HG03354 (cell line): ENCODE measurements around the gene ANGPTL4.
A peak's percentile ranks its signal among the peaks of the same experiment; 100 is the strongest.
"Not testable (repeated sequence)": the region's sequence is repeated elsewhere in the genome, so short reads cannot be mapped to it uniquely, and the experiment has no call there.

Experiments used
- ATAC-seq: cut with Tn5 transposase; IDR thresholded peaks from one replicate; pipeline ENCODE4 v1.9.1; 2021; ENCODE audit warnings: mild to moderate bottlenecking; ENCODE audit not compliant: unreplicated experiment, poor library complexity, severe bottlenecking

ANGPTL4 gene

DNA sequence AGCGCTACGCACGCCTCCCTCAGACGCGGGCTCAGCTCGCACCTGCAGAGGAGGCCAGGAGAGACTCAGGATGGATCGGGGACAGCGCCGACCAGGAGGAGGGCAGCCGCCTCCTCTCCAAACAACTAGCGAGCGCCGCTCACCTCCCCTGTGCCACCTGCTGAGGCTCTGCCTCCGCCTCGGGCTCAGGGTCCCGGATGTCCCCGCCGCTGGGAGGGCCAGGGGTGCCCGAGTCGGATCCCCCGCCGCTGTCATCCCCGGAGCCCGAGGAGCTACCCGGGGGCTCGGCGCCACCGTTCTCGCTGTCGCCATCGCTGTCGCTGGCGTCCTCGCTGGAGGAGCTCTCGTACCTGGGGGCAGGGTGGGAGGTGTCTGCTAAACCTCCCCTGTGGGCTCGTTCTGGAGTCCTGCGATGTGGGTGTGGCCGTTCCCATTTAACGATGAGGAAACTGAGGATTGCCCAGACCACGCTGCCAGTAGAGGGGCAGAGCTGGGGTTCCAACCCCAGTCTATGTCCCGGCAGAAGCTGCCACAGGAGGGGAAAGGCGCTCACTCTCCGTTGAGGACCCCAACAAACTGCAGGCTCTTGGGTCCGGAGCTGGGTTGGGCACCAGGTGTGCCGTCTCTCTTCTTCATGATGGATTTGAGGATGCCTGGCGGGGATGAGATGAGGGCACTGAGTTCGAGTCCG, 30.0 kb upstream of the ANGPTL4 start:
- no peak for ATAC-seq

DNA sequence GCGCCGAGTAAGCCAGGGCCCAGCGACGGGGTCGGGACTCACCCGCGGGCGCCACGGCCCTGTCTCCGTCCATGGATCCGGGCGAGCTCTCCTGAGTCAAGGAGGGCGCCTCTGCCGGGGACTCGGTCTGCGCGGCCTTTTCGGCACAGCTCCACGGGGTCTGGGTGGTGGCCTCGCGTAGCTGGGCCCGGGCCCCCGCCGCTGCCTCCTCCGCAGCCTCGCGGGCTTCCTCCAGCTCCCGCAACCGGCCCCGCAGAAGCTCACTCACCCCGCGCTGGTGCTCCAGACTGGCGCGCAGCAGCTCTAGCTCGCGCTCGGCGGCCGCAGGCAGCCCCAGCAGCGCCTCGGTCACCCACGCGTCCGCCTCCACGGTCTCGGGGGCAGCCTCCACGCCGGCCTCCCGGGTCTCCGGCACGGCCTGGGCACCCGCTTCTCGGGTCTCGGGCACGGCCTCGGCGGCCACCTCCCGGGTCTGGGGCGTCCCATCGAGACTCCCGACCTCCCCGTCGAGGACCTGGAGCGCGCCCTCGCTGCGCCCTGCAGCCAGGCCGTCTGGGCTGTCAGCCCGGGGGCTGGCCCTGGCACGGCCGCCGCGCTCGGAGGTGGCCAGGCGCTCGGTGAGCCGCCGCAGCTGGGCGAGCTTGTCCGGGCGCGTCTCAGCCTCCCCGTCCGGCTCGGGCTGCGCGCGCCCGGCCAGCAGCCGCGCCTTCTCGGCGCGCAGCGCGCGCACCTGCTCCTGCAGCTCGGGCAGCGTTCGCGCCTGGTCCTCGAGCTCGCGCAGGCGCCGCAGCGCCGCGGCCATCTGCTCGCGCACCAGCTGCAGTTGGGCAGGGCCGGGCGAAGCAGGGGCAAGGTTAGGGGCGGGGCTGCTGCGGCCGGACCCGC, 29.3 kb upstream of the ANGPTL4 start:
- no peak for ATAC-seq

GRCh38 chr19:8335343-8336071, 28.4 kb upstream of the ANGPTL4 start:
- no peak for ATAC-seq

DNA sequence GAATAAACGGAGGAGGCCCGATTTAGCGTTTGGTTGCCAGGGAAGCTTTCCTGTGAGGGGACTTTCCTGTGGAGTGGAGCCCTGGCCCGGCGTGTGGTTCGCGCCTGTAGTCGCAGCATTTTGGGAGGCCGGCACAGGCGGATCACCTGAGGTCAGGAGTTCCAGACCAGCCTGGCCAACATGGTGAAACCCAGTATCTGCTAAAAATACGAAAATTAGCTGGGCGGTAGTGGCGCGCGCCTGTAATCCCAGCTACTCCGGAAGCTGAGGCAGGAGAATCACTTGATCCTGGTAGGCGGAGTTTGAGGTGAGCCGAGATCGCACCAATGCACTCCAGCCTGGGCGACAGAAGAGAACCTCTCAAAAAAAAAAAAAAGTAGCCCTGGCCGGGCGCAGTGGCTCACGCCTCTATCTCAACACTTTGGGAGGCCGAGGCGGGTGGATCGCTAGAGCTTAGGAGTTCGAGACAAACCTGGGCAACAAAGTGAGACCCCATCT, 27.8 kb upstream of the ANGPTL4 start:
- no peak for ATAC-seq

- ATAC-seq = no peak
These were observed 27.3 kb upstream of the ANGPTL4 start for GRCh38 chr19:8336660-8337059.

GRCh38 chr19:8337728-8338127, 26.2 kb upstream of the ANGPTL4 start:
- ATAC-seq = no peak

- ATAC-seq = no peak
These were observed 25.1 kb upstream of the ANGPTL4 start for GRCh38 chr19:8338835-8339234.

- ATAC-seq = no peak
These were observed 23.4 kb upstream of the ANGPTL4 start for GRCh38 chr19:8340341-8341096.

GRCh38 chr19:8341504-8341903, 22.5 kb upstream of the ANGPTL4 start:
- ATAC-seq = not testable (repeated sequence)

- ATAC-seq = no peak
These were observed 21.7 kb upstream of the ANGPTL4 start for GRCh38 chr19:8342316-8342683.

DNA sequence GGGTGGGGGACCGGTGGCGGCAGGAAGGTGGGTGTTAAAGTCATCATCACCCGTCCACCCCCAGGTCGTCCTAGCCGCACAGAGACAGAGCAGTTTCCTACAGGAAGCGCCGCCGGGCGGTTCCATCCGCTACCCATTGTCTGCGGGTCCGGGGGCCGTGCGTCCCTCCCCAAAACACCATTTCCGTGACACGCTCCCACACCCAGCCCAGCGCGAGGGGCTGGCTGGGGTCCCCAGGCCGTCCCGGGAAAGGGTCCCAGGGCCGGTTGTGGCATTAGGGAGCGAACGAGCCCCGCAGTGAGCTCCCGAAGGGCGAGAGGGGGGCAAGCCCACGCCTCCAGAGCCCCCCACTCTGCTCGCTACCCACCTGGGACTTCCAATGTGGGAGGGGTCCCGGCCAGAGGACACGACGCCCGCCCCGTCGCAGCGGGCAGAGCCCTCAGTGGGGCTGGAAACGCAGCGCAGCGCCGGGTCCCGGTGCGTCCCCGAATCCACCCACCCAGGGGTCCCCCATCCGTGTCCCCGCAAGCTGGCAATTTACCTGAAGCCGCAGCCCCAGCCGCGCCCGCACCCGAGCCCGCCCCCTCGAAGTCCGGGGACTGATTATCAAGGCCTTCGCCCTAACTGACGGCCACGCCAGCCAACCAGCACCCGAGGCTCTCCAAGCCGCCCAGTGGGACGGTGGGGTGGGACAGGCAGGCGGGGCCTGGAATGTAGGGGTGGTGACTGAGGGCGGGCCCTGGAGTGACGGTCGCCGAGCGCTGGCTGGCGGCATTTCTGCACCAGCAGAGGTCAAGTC, 21.1 kb upstream of the ANGPTL4 start, which contains the start of gene KANK3:
KANK3 (minus strand) TSS at position 579 of the 799 bp plus-strand sequence. CDS start 5,434 bp downstream, outside the sequence.
- peak; percentile 93 for ATAC-seq

DNA sequence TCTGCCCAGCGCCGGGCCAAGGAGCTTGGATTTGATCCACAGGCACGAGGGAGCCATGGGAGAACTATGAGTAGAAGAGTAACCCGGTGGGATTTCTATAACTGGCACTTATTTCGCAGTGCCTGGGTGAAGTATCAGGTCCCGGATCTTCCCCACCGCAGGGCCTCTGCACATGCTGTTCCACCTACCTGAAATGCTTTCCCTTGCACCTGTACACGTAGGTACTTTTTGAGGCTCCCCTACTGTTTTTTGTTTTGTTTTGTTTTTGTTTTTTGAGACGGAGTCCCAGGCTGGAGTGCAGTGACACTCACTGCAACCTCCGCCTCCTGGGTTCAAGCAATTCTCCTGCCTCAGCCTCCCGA, 20.5 kb upstream of the ANGPTL4 start:
- no peak for ATAC-seq

DNA sequence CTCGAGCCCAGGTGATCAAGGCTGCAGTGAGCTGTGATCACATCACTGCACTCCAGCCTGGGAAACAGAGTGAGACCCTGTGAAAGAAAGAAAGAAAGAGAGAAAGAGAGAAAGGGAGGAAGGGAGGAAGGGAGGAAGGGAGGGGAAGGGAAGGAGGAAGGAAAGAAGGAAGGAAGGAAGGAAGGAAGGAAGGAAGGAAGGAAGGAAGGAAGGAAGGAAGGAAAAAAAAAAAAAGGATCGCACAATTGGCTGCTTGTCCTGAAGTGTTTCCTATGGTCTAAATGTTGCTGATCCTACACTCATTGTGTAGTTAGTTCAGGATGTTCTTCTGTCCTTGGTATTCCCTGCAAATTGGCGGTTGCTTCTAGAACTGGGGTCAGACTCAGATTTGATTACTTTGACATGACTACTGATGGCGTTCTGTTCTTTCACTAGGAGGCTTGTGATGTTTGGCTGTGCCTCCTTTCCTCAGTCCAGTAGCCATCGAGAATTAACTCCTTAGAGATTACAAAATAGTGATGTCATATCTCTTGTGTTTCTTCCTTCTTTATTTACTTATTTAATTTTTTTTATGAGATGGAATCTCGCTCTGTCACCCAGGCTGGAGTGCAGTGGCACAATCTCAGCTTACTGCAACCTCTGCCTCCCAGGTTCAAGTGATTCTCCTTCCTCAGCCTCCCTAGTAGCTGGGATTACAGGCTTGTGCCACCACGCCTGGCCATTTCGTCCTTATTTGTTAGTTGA, 14.2 kb upstream of the ANGPTL4 start:
- ATAC-seq = not testable (repeated sequence)

- no peak for ATAC-seq
These were observed 11.7 kb upstream of the ANGPTL4 start for GRCh38 chr19:8352134-8352827.

- not testable (repeated sequence) for ATAC-seq
These were observed 11.1 kb upstream of the ANGPTL4 start for GRCh38 chr19:8352845-8353244.

- no peak for ATAC-seq
These were observed 8.1 kb upstream of the ANGPTL4 start for GRCh38 chr19:8355631-8356402.

DNA sequence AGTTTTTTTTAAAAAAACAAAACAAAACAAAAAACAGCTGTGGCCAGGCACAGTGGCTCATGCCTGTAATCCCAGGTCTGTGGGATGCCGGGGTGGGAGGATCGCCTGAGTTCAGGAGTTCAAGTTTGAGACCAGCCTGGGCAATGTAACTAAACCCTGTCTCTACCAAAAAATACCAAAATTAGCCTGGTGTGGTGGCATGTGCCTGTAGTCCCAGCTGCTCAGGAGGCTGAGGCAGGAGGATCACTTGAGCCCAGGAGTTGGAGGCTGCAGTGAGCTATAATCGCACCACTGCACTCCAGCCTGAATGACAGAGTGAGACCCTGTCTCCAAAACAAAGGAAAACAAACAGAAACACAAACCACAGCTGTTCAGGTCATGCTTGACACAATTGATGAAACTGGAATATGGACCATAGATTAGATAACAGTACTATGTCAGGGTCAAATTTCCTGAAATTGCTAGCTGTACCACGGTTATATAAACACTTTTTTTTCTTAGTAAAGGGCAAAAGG, 6.9 kb upstream of the ANGPTL4 start:
- ATAC-seq = no peak
